Measurements from ENCODE around the gene IL31.
A peak's percentile ranks its signal among the peaks of the same experiment; 100 is the strongest.
"Not testable (repeated sequence)": the region's sequence is repeated elsewhere in the genome, so short reads cannot be mapped to it uniquely, and the experiment has no call there.

The IL31 gene

DNA sequence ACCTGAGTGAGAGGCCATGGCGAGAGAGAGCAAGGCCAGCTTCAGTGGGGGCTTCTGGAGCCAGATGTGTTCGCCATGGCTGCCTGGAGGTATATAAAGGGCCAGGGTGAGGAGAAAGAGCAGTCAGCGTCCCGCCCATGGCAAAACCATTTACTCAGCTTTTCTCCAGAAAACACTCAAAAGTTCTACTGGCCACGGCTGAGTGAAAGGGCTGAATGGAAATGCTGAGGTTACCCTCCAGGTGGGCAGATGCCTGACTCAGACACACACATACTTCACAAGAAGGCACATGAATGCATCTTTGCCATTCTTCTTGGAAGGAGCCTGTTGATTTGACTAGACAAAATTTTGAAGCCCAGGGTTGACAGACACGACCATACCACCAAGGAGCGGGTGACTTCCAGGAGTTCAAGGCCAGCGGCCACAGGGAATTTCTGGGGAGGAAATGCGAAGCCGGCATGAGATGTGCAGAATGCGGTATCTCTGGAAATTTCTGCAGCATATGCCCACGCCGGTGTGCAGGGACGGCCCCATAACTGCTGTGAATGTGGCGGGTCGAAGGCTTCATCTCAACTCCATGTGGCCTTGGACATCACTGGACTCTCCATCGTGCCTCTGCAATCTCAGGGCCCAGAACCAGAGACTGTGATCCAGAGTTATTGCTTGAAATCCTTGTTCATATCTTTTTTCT, at the start of gene IL31:
Gene IL31, minus strand, starts transcription at position 67 of the 691 bp plus-strand sequence. Its CDS starts 49 bp downstream, at position 18.
- DNase-seq (ENCODE audit: insufficient read length, low spot score) (no peak), FAIRE-seq (no peak)

GRCh38 chr12:122216445-122216844, 42.4 kb upstream of the IL31 start:
- FAIRE-seq: no peak
- no peak for DNase-seq (ENCODE audit: insufficient read length, low spot score)

GRCh38 chr12:122215771-122216170, 41.8 kb upstream of the IL31 start:
- FAIRE-seq (no peak), DNase-seq (ENCODE audit: insufficient read length, low spot score) (no peak)

DNA sequence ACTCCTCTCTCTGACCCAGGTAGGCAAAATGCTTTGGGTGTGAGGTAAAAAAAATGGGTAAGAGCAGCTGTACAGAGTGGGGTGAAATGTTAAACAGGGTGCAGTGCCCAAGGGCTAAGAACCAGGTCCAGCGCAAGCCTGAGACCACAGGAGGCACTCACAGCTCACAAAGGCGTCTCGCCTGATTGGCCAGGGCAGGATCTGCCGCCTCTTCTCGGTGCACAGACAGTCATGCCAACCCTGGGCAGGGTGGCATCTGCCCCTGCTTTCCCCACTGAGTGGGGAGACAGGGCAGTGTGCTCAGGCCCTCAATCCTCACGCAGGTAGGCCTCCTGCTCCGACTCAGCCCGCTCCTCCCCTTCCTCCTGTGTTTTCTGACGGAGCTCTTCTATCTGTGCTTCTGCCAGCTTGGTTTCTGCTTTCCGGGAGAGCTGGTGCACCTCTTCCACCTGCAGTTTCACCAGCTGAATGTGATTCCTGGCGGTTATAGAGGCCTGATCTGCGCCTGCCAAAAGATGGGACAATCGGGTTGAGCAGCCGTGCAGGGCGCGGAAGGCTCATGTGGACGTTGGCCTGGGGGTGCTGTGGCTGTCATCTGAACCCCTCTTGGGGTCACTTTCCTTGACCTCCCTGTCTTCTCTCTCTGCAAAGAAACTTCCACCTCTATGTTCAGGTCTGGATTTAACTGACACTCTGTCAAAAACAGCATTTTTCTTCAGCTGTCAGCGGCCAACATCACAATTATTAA, 34.2 kb upstream of the IL31 start:
- DNase-seq (ENCODE audit: insufficient read length, low spot score) (no peak), FAIRE-seq (no peak)

DNA sequence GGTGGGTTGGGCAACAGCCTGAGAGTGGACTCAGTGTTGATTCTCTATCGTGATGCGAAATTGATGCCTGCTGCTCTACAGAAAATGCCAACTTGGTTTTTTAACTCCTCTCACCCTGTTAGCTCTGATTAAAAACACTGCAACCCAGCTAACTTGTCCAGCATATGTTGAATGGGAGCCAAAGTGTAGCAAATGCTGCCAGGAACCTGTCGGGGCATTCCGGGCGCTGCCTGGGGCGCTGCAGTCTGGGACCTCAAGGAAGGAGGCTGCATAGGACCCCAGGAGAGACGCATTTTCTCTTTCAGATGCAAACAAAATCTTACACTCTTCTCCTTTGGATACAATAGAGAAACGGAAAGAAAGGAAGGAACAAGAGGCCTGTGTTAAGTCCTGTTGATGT, 33.4 kb upstream of the IL31 start:
- FAIRE-seq (no peak), DNase-seq (ENCODE audit: insufficient read length, low spot score) (no peak)

- FAIRE-seq: no peak
- DNase-seq (ENCODE audit: insufficient read length, low spot score): no peak
These were observed 33.0 kb upstream of the IL31 start for GRCh38 chr12:122206976-122207375.

GRCh38 chr12:122206111-122206881, 32.3 kb upstream of the IL31 start:
- FAIRE-seq: no peak
- DNase-seq (ENCODE audit: insufficient read length, low spot score): no peak

DNA sequence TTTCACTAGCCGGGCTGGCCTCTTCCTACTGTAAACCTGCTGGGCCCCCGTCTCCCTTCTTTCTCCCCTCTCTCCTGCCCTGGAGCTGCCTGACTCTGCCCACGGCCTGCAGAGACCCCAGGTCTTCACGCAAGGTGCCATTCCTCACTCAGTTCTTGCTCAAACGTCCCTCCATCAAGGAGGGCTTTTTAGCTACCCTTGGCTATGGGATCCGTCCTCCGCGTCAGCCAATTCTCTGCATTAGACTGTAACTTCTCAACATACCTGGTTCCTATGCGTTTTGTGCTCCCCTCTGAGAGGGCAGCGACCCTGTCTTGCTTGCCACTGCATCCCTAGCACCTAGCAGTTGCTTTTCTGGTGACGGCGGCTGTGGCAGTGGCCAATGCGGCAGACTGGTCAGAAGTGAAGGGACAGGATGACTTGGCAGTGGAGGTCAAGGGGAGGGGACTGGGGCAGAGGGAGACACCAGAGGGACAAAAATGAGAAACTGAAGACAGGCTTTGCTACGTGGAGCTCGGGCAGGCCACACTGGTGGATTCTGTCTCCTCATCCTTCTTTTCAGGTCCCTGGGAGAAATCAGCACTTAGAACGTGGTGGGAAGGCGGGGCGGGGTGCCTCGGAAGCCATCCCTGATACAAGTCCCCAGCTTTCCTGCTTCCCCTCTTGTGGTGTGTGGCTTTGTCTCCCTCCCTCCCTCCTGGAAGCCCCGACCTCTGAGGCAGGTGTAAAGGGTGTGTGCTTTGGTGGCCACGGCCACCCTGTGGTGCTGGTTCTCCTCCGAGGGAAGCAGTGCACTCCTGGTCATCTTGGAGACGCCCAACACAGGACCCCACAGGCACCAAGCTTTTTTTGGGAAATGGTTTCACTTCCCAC, 31.3 kb upstream of the IL31 start:
- DNase-seq (ENCODE audit: insufficient read length, low spot score): no peak
- FAIRE-seq: peak; percentile 60

- FAIRE-seq (no peak), DNase-seq (ENCODE audit: insufficient read length, low spot score) (no peak)
These were observed 30.4 kb upstream of the IL31 start for GRCh38 chr12:122204167-122205052.

DNA sequence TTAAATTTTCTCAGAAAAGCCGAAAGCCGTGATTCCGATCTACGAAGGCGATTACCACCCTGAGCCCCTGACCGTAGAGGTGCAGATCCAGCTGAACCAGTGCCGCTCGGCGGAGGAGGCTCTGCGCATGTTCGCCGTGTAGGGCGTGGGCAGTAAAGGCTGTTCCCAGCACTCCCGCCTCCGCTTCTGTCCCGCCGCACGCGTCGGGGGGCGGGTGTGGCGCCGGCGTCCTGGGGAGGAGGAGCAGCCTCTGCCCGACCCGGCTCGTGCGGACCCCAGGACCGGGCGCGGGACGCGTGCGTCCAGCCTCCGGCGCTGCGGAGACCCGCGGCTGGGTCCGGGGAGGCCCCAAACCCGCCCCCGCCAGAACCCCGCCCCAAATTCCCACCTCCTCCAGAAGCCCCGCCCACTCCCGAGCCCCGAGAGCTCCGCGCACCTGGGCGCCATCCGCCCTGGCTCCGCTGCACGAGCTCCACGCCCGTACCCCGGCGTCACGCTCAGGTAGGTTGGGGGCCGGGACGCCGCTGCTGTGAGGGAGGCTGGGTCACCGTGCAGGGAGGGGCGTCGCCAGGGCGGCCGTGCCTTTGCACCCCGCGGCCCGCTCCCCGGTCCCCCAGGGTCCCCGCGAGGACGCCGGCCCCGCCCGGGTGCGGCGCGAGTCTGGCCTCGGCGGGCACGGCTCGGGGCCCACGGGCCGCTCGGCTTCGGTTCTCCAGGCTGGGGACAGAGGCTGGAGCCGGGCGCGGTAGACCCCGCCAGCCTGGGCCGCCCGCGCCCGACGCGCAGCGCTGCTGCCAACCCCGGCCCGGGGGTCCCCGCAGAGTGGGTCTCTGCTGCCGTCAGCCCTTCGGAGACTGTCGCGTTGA, 29.5 kb upstream of the IL31 start, which contains the start of gene B3GNT4:
Gene B3GNT4, plus strand, starts transcription at position 409 of the 866 bp plus-strand sequence. CDS start 910 bp downstream, outside the sequence.
- DNase-seq (ENCODE audit: insufficient read length, low spot score) (no peak), FAIRE-seq (no peak)

GRCh38 chr12:122202811-122203210, 28.8 kb upstream of the IL31 start:
- DNase-seq (ENCODE audit: insufficient read length, low spot score); FAIRE-seq: not testable (repeated sequence)

DNA sequence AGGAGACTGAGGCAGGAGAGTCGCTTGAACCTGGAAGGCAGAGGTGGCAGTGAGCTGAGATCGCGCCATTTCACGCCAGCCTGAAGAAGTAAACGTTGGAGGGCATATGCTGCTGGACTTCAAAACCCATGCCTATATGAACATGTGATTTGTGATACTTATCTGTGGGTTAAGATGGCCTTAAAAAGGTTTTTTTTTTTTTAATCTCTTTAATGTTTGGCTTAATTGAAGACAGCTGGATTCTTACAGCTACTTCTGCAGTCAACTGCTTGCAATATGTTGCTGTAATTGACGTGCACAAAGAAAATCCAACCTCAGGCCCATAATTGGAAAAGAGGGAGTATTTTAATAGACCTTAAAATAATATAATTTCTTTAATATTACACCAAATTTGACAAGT, 28.0 kb upstream of the IL31 start:
- FAIRE-seq: no peak
- no peak for DNase-seq (ENCODE audit: insufficient read length, low spot score)

GRCh38 chr12:122201381-122201780, 27.4 kb upstream of the IL31 start:
- no peak for FAIRE-seq

DNA sequence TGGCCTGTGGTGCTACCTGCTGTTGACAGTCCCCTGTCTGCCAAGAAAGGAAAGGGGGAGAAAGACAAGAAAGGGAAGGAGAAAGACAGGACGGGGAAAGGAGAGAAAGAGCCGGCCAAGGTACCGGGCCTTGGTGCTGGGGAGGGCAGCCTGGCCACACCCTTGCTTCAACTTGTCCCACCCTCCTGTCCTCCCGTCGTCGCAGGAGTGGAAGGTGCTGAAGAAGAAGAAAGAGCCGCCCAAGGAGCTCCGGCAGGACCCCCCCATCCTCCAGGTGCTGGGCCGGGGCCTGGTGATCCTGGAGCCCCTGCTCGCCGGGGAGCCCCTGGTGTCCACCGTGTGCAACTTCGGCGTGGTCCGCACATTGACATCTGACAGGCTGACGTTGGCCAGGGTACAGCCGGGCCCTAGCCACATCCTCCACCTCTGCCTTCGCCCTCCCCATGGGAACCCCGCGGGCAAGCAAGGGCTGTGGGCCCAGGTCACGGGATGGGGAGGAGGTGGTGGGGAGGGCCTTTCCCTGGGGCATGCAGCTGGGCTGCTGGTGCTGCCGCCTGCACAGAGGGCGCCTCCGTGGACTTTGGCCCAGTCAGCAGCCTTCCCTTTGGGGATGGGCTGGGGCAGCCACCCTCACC, 26.6 kb upstream of the IL31 start:
- no peak for FAIRE-seq
- DNase-seq (ENCODE audit: insufficient read length, low spot score): no peak

More at GRCh38 chr12:122201381-122201780, 27.4 kb upstream of the IL31 start:
- DNase-seq (ENCODE audit: insufficient read length, low spot score): no peak

DNA sequence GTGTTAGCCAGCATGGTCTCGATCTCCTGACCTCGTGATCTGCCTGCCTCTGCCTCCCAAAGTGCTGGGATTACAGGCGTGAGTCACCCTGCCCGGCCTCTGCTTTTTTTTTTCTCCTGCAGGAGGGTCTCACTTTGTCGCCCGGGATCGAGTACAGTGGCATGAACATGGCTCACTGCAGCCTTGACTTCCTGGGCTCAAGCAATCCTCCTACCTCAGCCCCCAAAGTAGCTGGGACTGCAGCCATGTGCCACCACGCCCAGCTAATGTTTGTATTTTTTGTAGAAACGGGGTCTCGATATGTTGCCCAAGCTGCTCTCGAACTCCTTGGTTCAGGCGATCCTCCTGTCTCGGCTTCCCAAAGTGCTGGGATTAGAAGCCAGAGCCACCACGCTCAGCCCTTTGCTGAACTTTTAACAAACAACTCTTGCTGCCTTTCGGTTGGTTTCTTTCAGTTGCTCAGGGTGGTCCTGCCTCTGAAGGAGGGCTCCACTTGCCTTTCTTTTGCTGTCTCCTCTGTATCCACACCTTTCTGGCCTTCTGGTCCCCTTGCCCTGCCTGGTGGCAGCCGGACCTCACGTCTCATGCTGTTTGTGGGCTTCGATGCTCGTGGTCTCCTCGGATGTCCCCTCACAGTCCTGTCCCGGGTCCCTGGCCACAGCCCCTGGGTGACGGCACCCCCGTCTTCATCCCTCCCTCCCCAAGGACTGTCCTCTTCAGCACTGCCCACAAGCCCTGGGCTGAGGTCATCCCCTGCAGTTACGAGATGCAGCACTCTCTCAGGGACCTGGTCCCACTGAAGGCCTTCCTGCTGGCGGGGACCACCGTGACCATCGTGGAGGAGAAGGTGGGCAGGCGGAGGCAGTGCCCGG, 25.7 kb upstream of the IL31 start:
- no peak for FAIRE-seq

DNA sequence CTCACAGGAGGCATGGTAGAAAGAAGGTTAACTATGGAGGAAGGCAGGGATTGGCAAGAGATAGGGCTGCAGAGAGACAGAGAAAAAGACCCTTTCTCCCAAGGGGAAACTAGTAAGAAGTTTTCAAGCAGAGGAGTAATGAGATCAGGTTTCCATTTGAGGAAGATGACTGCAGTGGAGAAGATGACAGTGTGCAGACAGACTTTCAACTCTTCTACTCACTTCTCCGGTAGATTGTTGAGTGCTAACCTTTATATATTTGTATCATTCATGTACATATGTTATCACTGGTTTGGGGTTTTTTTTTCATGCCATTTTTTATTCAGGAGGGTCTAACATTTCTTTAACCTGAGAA, 23.6 kb upstream of the IL31 start:
- FAIRE-seq: no peak
- DNase-seq (ENCODE audit: insufficient read length, low spot score): no peak

More for the DNA sequence above, 25.7 kb upstream of the IL31 start:
- DNase-seq (ENCODE audit: insufficient read length, low spot score): no peak

GRCh38 chr12:122195405-122195804, 21.4 kb upstream of the IL31 start:
- no peak for FAIRE-seq
- DNase-seq (ENCODE audit: insufficient read length, low spot score): no peak
